ENCODE results near the gene BARX2.
A peak's percentile ranks its signal among the peaks of the same experiment; 100 is the strongest.

BARX2 gene

GRCh38 chr11:129451524-129451923, 75.9 kb downstream of the BARX2 start:
- Histone ChIP-seq H3K36me3 (ENCODE audit: control insufficient read depth in 1 of 2, insufficient read depth in 2 of 2, low read length in 2 of 2) (peaks cover 2 to 4% of the 10 kb centered on the region in 2 experiments), H3K9me3 (ENCODE audit: insufficient read depth, low read depth, low read length) (no peaks in the 10 kb centered on the region), H3K4ac (ENCODE audit: low read depth, low read length) (no peak overlapping the region), H3K14ac (ENCODE audit: low read length) (no peak overlapping the region), H3K27me3 (ENCODE audit: insufficient read depth, low read length) (no peaks in the 10 kb centered on the region), H4K8ac (ENCODE audit: low read depth, low read length) (no peak overlapping the region), H2AK5ac (ENCODE audit: low read length) (no peak overlapping the region), H3K79me1 (ENCODE audit: low read length) (peaks cover 23% of the 10 kb centered on the region), H3K27ac (ENCODE audit: low read depth, low read length) (no peak overlapping the region), H3K9ac (ENCODE audit: low read length) (no peak overlapping the region), H2BK12ac (ENCODE audit: low read length) (no peak overlapping the region), H3K79me2 (ENCODE audit: control insufficient read depth, insufficient read depth, low read length, poor library complexity) (no peaks in the 10 kb centered on the region), H2BK120ac (ENCODE audit: insufficient read depth, low read length, poor library complexity) (no peak overlapping the region), H3K4me1 (ENCODE audit: control insufficient read depth in 1 of 2, insufficient read depth in 2 of 2, low read length in 2 of 2) (peaks cover 14 to 26% of the 10 kb centered on the region in 2 experiments), H3K4me3 (ENCODE audit: low read depth, low read length) (no peak overlapping the region), H3K18ac (ENCODE audit: low read length) (no peak overlapping the region), H4K12ac (ENCODE audit: low read depth, low read length) (no peak overlapping the region), H4K91ac (ENCODE audit: low read depth, low read length) (no peak overlapping the region), H3K23ac (ENCODE audit: low read length) (no peak overlapping the region), H2BK5ac (ENCODE audit: low read depth, low read length, poor library complexity) (no peak overlapping the region), H2AFZ (ENCODE audit: insufficient read depth, low read length, poor library complexity) (no peak overlapping the region), H3K4me2 (ENCODE audit: low read length) (no peak overlapping the region)
- no peak for DNase-seq
- WGBS (ENCODE audit: extremely low coverage, insufficient coverage, insufficient read length): no CpG with 5 or more reads among the region's 5 CpGs

- no peaks in the 10 kb centered on the region for H3K27me3 ChIP-seq (ENCODE audit: insufficient read depth, low read length)
- no peak overlapping the region for H4K12ac ChIP-seq (ENCODE audit: low read depth, low read length)
- no CpG with 5 or more reads among the region's 6 CpGs for WGBS (ENCODE audit: extremely low coverage, insufficient coverage, insufficient read length)
Observed at GRCh38 chr11:129453293-129453721, 77.7 kb downstream of the BARX2 start.

GRCh38 chr11:129455101-129455500, 79.5 kb downstream of the BARX2 start:
- Histone ChIP-seq H2AFZ (ENCODE audit: insufficient read depth, low read length, poor library complexity) (no peak overlapping the region), H3K79me2 (ENCODE audit: control insufficient read depth, insufficient read depth, low read length, poor library complexity) (no peaks in the 10 kb centered on the region), H3K4ac (ENCODE audit: low read depth, low read length) (no peak overlapping the region), H3K4me2 (ENCODE audit: low read length) (peak overlapping the region; percentile 8), H2BK12ac (ENCODE audit: low read length) (no peak overlapping the region), H3K14ac (ENCODE audit: low read length) (peak overlapping the region; percentile 60), H2BK120ac (ENCODE audit: insufficient read depth, low read length, poor library complexity) (peak overlapping the region; percentile 96), H2AK5ac (ENCODE audit: low read length) (no peak overlapping the region), H3K27ac (ENCODE audit: low read depth, low read length) (peak overlapping the region; percentile 97), H3K23ac (ENCODE audit: low read length) (no peak overlapping the region), H3K4me1 (ENCODE audit: control insufficient read depth in 1 of 2, insufficient read depth in 2 of 2, low read length in 2 of 2) (peaks cover 32 to 44% of the 10 kb centered on the region in 2 experiments), H3K18ac (ENCODE audit: low read length) (no peak overlapping the region), H3K4me3 (ENCODE audit: low read depth, low read length) (no peak overlapping the region), H4K91ac (ENCODE audit: low read depth, low read length) (peak overlapping the region; percentile 93), H3K27me3 (ENCODE audit: insufficient read depth, low read length) (no peaks in the 10 kb centered on the region), H4K8ac (ENCODE audit: low read depth, low read length) (peak overlapping the region; percentile 52), H3K9me3 (ENCODE audit: insufficient read depth, low read depth, low read length) (no peaks in the 10 kb centered on the region), H2BK5ac (ENCODE audit: low read depth, low read length, poor library complexity) (peak overlapping the region; percentile 84), H3K9ac (ENCODE audit: low read length) (no peak overlapping the region), H3K79me1 (ENCODE audit: low read length) (peaks cover 35% of the 10 kb centered on the region), H4K12ac (ENCODE audit: low read depth, low read length) (no peak overlapping the region), H3K36me3 (ENCODE audit: control insufficient read depth in 1 of 2, insufficient read depth in 2 of 2, low read length in 2 of 2) (peaks cover 2 to 4% of the 10 kb centered on the region in 2 experiments)
- no CpG with 5 or more reads among the region's 4 CpGs for WGBS (ENCODE audit: extremely low coverage, insufficient coverage, insufficient read length)
- peak in 1 of 2 donors; percentile 61 for DNase-seq

More at GRCh38 chr11:129453293-129453721, 77.7 kb downstream of the BARX2 start:
- H2BK5ac ChIP-seq (ENCODE audit: low read depth, low read length, poor library complexity): peak overlapping the region; percentile 52
- H3K79me1 ChIP-seq (ENCODE audit: low read length): peaks cover 32% of the 10 kb centered on the region
- no peak overlapping the region for H2AFZ ChIP-seq (ENCODE audit: insufficient read depth, low read length, poor library complexity)
- H3K9ac ChIP-seq (ENCODE audit: low read length): no peak overlapping the region
- peak overlapping the region; percentile 91 for H4K91ac ChIP-seq (ENCODE audit: low read depth, low read length)
- no peak overlapping the region for H4K8ac ChIP-seq (ENCODE audit: low read depth, low read length)
- no peak overlapping the region for H3K4ac ChIP-seq (ENCODE audit: low read depth, low read length)
- H3K18ac ChIP-seq (ENCODE audit: low read length): peak overlapping the region; percentile 49
- no peak for DNase-seq
- H3K14ac ChIP-seq (ENCODE audit: low read length): peak overlapping the region; percentile 33
- H3K4me2 ChIP-seq (ENCODE audit: low read length): no peak overlapping the region
- no peak overlapping the region for H3K27ac ChIP-seq (ENCODE audit: low read depth, low read length)
- H3K4me3 ChIP-seq (ENCODE audit: low read depth, low read length): no peak overlapping the region
- H2BK12ac ChIP-seq (ENCODE audit: low read length): peak overlapping the region; percentile 92
- H3K23ac ChIP-seq (ENCODE audit: low read length): no peak overlapping the region
- H2AK5ac ChIP-seq (ENCODE audit: low read length): no peak overlapping the region
- H3K4me1 ChIP-seq (ENCODE audit: control insufficient read depth in 1 of 2, insufficient read depth in 2 of 2, low read length in 2 of 2): peaks cover 24 to 34% of the 10 kb centered on the region in 2 experiments
- no peaks in the 10 kb centered on the region for H3K9me3 ChIP-seq (ENCODE audit: insufficient read depth, low read depth, low read length)
- no peaks in the 10 kb centered on the region for H3K79me2 ChIP-seq (ENCODE audit: control insufficient read depth, insufficient read depth, low read length, poor library complexity)
- peaks cover 2 to 4% of the 10 kb centered on the region in 2 experiments for H3K36me3 ChIP-seq (ENCODE audit: control insufficient read depth in 1 of 2, insufficient read depth in 2 of 2, low read length in 2 of 2)
- H2BK120ac ChIP-seq (ENCODE audit: insufficient read depth, low read length, poor library complexity): peak overlapping the region; percentile 52

- peak overlapping the region; percentile 96 for H2BK120ac ChIP-seq (ENCODE audit: insufficient read depth, low read length, poor library complexity)
- no peak overlapping the region for H3K9ac ChIP-seq (ENCODE audit: low read length)
- H3K4me2 ChIP-seq (ENCODE audit: low read length): peak overlapping the region; percentile 15
- WGBS (ENCODE audit: extremely low coverage, insufficient coverage, insufficient read length): no CpG with 5 or more reads among the region's 17 CpGs
- peak in 1 of 2 donors; percentile 27 for DNase-seq
- H3K36me3 ChIP-seq (ENCODE audit: control insufficient read depth in 1 of 2, insufficient read depth in 2 of 2, low read length in 2 of 2): peaks cover 2 to 4% of the 10 kb centered on the region in 2 experiments
- no peak overlapping the region for H3K23ac ChIP-seq (ENCODE audit: low read length)
- H3K79me1 ChIP-seq (ENCODE audit: low read length): peaks cover 38% of the 10 kb centered on the region
- peak overlapping the region; percentile 63 for H3K18ac ChIP-seq (ENCODE audit: low read length)
- peak overlapping the region; percentile 80 for H4K8ac ChIP-seq (ENCODE audit: low read depth, low read length)
- no peaks in the 10 kb centered on the region for H3K27me3 ChIP-seq (ENCODE audit: insufficient read depth, low read length)
- H3K79me2 ChIP-seq (ENCODE audit: control insufficient read depth, insufficient read depth, low read length, poor library complexity): no peaks in the 10 kb centered on the region
- peak overlapping the region; percentile 84 for H2BK5ac ChIP-seq (ENCODE audit: low read depth, low read length, poor library complexity)
- peak overlapping the region; percentile 97 for H3K27ac ChIP-seq (ENCODE audit: low read depth, low read length)
- H2AFZ ChIP-seq (ENCODE audit: insufficient read depth, low read length, poor library complexity): peak overlapping the region; percentile 26
- peak overlapping the region; percentile 1 for H2AK5ac ChIP-seq (ENCODE audit: low read length)
- H3K9me3 ChIP-seq (ENCODE audit: insufficient read depth, low read depth, low read length): no peaks in the 10 kb centered on the region
- peak overlapping the region; percentile 1 for H4K12ac ChIP-seq (ENCODE audit: low read depth, low read length)
- peak overlapping the region; percentile 86 for H2BK12ac ChIP-seq (ENCODE audit: low read length)
- H3K14ac ChIP-seq (ENCODE audit: low read length): peak overlapping the region; percentile 76
- H4K91ac ChIP-seq (ENCODE audit: low read depth, low read length): peak overlapping the region; percentile 93
- H3K4me3 ChIP-seq (ENCODE audit: low read depth, low read length): no peak overlapping the region
- H3K4ac ChIP-seq (ENCODE audit: low read depth, low read length): peak overlapping the region; percentile 57
- H3K4me1 ChIP-seq (ENCODE audit: control insufficient read depth in 1 of 2, insufficient read depth in 2 of 2, low read length in 2 of 2): peaks cover 32 to 44% of the 10 kb centered on the region in 2 experiments
Observed at GRCh38 chr11:129455756-129456655, 80.4 kb downstream of the BARX2 start.
